H1 (cell line): Measurements from ENCODE around the gene ZDHHC1. TPM values are rescaled to one million over a fixed set of nuclear protein-coding genes. Genes with fewer than 3 reads are reported as not detected.

ENCODE experiments used
- CTCF ChIA-PET: fragments of 300-600 bp; sonication (Branson Sonifier 250); formaldehyde crosslinking; loops from one replicate; lab custom pipeline; 2021; ENCODE audit not compliant: partially characterized antibody; lab: Charles Lee
- POLR2A ChIA-PET: fragments of 300-600 bp; sonication (Branson Sonifier 250); formaldehyde crosslinking; loops from one replicate; lab custom pipeline; 2021; ENCODE audit warnings: inconsistent platforms; ENCODE audit not compliant: partially characterized antibody; lab: Charles Lee
- DNase-seq, 2 experiments: peaks; one replicate each; pipeline versions ENCODE4 v3.0.0 to v3.0.0-alpha.2; 2010 to 2022; ENCODE audit warnings: low spot score in 2 of 2, low read depth in 1 of 2, mixed read lengths in 1 of 2
- FAIRE-seq: peaks from 2 replicates; lab custom pipeline; 2011; peaks lifted over from hg19 to GRCh38; lab: Jason Lieb, UNC
- H2AFZ ChIP-seq: 2 replicates; pipeline ENCODE4 v1.8.1; 2012; ENCODE audit warnings: low read length, inconsistent platforms
- H2AK5ac ChIP-seq: 2 replicates; pipeline ENCODE4 v1.6.1; 2013; ENCODE audit warnings: low read depth, low read length
- H2BK120ac ChIP-seq: replicated peaks from 2 replicates; pipeline ENCODE3; 2013; ENCODE audit warnings: low read depth, low read length, inconsistent platforms
- H2BK12ac ChIP-seq: 2 replicates; pipeline ENCODE4 v1.6.1; 2013; ENCODE audit warnings: low read depth, low read length
- H2BK15ac ChIP-seq: 2 replicates; pipeline ENCODE4 v1.6.1; 2013; ENCODE audit warnings: low read length
- H2BK20ac ChIP-seq: 2 replicates; pipeline ENCODE4 v1.6.1; 2013; ENCODE audit warnings: low read length
- H2BK5ac ChIP-seq: 2 replicates; pipeline ENCODE4 v1.6.1; 2013; ENCODE audit warnings: low read depth, low read length
- H3K14ac ChIP-seq: 2 replicates; pipeline ENCODE4 v1.6.1; 2013; ENCODE audit warnings: inconsistent platforms; ENCODE audit not compliant: insufficient read length
- H3K18ac ChIP-seq: 2 replicates; pipeline ENCODE4 v1.6.1; 2013; ENCODE audit warnings: low read length; ENCODE audit errors: extremely low read depth
- H3K23ac ChIP-seq: 2 replicates; pipeline ENCODE4 v1.6.1; 2013; ENCODE audit warnings: inconsistent platforms; ENCODE audit not compliant: insufficient read length
- H3K23me2 ChIP-seq: 2 replicates; pipeline ENCODE4 v1.6.1; 2013; ENCODE audit warnings: low read depth, low read length
- H3K27ac ChIP-seq: 2 replicates; pipeline ENCODE4 v1.6.1; 2011; ENCODE audit warnings: low read depth, low read length, inconsistent platforms
- H3K27me3 ChIP-seq, 4 experiments: replicated peaks in 1 of 4; 1 replicate in 1 of 4; 2 replicates in 3 of 4; pipeline versions ENCODE4 v1.6.1 to v1.8.1; 2011 to 2013; ENCODE audit warnings: low read length in 3 of 4, mild to moderate bottlenecking in 3 of 4, inconsistent platforms in 2 of 4, mixed read lengths in 2 of 4, moderate library complexity in 1 of 4; ENCODE audit not compliant: control insufficient read depth in 3 of 4, insufficient read depth in 3 of 4; ENCODE audit errors: extremely low read depth in 1 of 4
- H3K36me3 ChIP-seq, 4 experiments: 2 replicates each; pipeline versions ENCODE4 v1.6.1 to v1.8.1; 2011 to 2013; ENCODE audit warnings: mild to moderate bottlenecking in 4 of 4, low read length in 3 of 4, moderate library complexity in 2 of 4, control low read depth in 1 of 4, inconsistent platforms in 1 of 4; ENCODE audit not compliant: insufficient read depth in 4 of 4, control insufficient read depth in 2 of 4
- H3K4ac ChIP-seq: replicated peaks from 2 replicates; pipeline ENCODE3; 2013; ENCODE audit warnings: low read length, low read depth, mixed read lengths, inconsistent platforms; ENCODE audit not compliant: insufficient read length
- H3K4me1 ChIP-seq, 4 experiments: replicated peaks in 1 of 4; 1 replicate in 1 of 4; 2 replicates in 3 of 4; pipeline versions ENCODE4 v1.6.1 to v1.8.1; 2011 to 2013; ENCODE audit warnings: low read length in 3 of 4, inconsistent platforms in 2 of 4, mixed read lengths in 1 of 4; ENCODE audit not compliant: insufficient read depth in 4 of 4, control insufficient read depth in 3 of 4
- H3K4me2 ChIP-seq, 2 experiments: 2 replicates each; pipeline versions ENCODE4 v1.6.1 to v1.8.1; 2011 to 2013; ENCODE audit warnings: low read depth in 2 of 2, low read length in 2 of 2, control low read depth in 1 of 2, inconsistent platforms in 1 of 2, mild to moderate bottlenecking in 1 of 2; ENCODE audit not compliant: insufficient read depth in 1 of 2
- H3K4me3 ChIP-seq, 4 experiments: fragments of 200-600, 300-600 bp in 1 of 4; sonication (generic), shearing (Covaris generic), sonication (Bioruptor Twin) in 1 of 4; 2 replicates each; pipeline versions ENCODE4 v1.5.1 to v1.8.1; 2011 to 2016; ENCODE audit warnings: low read length in 4 of 4, low read depth in 3 of 4, control low read depth in 2 of 4, inconsistent platforms in 2 of 4, mild to moderate bottlenecking in 2 of 4, mixed read lengths in 1 of 4, moderate library complexity in 1 of 4; ENCODE audit not compliant: insufficient read depth in 2 of 4; ENCODE audit errors: extremely low read depth in 1 of 4
- H3K56ac ChIP-seq: replicated peaks from 2 replicates; pipeline ENCODE3; 2013; ENCODE audit warnings: low read depth, mild to moderate bottlenecking, mixed read lengths, low read length, inconsistent platforms; ENCODE audit not compliant: insufficient read length
- H3K79me1 ChIP-seq: 2 replicates; pipeline ENCODE4 v1.6.1; 2013; ENCODE audit warnings: low read depth, low read length, control low read depth
- H3K79me2 ChIP-seq, 2 experiments: 2 replicates each; pipeline versions ENCODE4 v1.6.1 to v1.8.1; 2012 to 2013; ENCODE audit warnings: low read length in 2 of 2, mild to moderate bottlenecking in 2 of 2, inconsistent platforms in 1 of 2; ENCODE audit not compliant: insufficient read depth in 2 of 2, control insufficient read depth in 1 of 2
- H3K9ac ChIP-seq, 4 experiments: replicated peaks in 1 of 4; 1 replicate in 1 of 4; 2 replicates in 3 of 4; pipeline versions ENCODE4 v1.6.1 to v1.8.1; 2011 to 2013; ENCODE audit warnings: low read depth in 3 of 4, low read length in 3 of 4, control low read depth in 2 of 4, mild to moderate bottlenecking in 2 of 4, moderate library complexity in 2 of 4, inconsistent platforms in 1 of 4; ENCODE audit errors: extremely low read depth in 1 of 4
- H3K9me3 ChIP-seq, 2 experiments: 2 replicates each; pipeline versions ENCODE4 v1.6.1 to v1.8.1; 2012 to 2013; ENCODE audit warnings: mild to moderate bottlenecking in 2 of 2, moderate library complexity in 2 of 2, control low read depth in 1 of 2, inconsistent platforms in 1 of 2, low read depth in 1 of 2, low read length in 1 of 2, mixed read lengths in 1 of 2; ENCODE audit not compliant: insufficient read depth in 2 of 2
- H4K20me1 ChIP-seq, 2 experiments: replicated peaks in 1 of 2; 2 replicates each; pipeline versions ENCODE3 to v1.8.1; 2011 to 2013; ENCODE audit warnings: inconsistent platforms in 2 of 2, low read length in 2 of 2, mild to moderate bottlenecking in 1 of 2; ENCODE audit not compliant: insufficient read depth in 2 of 2, control insufficient read depth in 1 of 2
- H4K5ac ChIP-seq: 2 replicates; pipeline ENCODE4 v1.6.1; 2013; ENCODE audit warnings: low read length, low read depth, mixed read lengths, inconsistent platforms; ENCODE audit not compliant: insufficient read length
- H4K8ac ChIP-seq: 2 replicates; pipeline ENCODE4 v1.8.0; 2013; ENCODE audit warnings: mild to moderate bottlenecking, moderate library complexity, low read length, inconsistent platforms; ENCODE audit not compliant: insufficient read depth; ENCODE audit errors: extremely low read depth
- H4K91ac ChIP-seq: replicated peaks from 2 replicates; pipeline ENCODE3; 2013; ENCODE audit warnings: low read length, mixed read lengths, inconsistent platforms; ENCODE audit not compliant: insufficient read length
- BCL11A ChIP-seq, 2 experiments: IDR thresholded peaks; one replicate each; pipeline ENCODE4 v1.6.1; 2011; ENCODE audit warnings: low read depth in 2 of 2, low read length in 2 of 2, mild to moderate bottlenecking in 2 of 2
- BRCA1 ChIP-seq: IDR thresholded peaks from 2 replicates; pipeline ENCODE4 v1.6.1; 2012; ENCODE audit warnings: low read depth, low read length, improper control_type of control experiment
- CHD1 ChIP-seq: IDR thresholded peaks from 2 replicates; pipeline ENCODE4 v1.6.1; 2012; ENCODE audit warnings: low read depth, low read length, improper control_type of control experiment
- CREB1 ChIP-seq: IDR thresholded peaks from 2 replicates; pipeline ENCODE4 v1.6.1; 2012; ENCODE audit warnings: inconsistent platforms
- GABPA ChIP-seq: IDR thresholded peaks from 2 replicates; pipeline ENCODE4 v1.6.1; 2011; ENCODE audit warnings: mild to moderate bottlenecking, low read length, moderate library complexity, borderline replicate concordance; ENCODE audit not compliant: insufficient read depth
- HDAC6 ChIP-seq: IDR thresholded peaks from one replicate; pipeline ENCODE4 v1.7.1; 2012; ENCODE audit warnings: low read depth, mild to moderate bottlenecking, inconsistent platforms, low read length, moderate library complexity
- KDM4A ChIP-seq: IDR thresholded peaks from one replicate; pipeline ENCODE4 v1.7.1; 2012; ENCODE audit warnings: low read depth, mild to moderate bottlenecking, moderate library complexity, low read length, inconsistent platforms; ENCODE audit not compliant: severe bottlenecking
- MAX ChIP-seq: IDR thresholded peaks from 2 replicates; pipeline ENCODE4 v1.6.1; 2012; ENCODE audit warnings: inconsistent platforms
- PHF8 ChIP-seq: fragments of 200-600 bp; sonication (generic); conservative IDR thresholded peaks from 2 replicates; pipeline ENCODE4 v1.7.1; 2012; ENCODE audit warnings: low read depth, mild to moderate bottlenecking, inconsistent platforms, low read length, moderate library complexity
- TBP ChIP-seq: IDR thresholded peaks from 2 replicates; pipeline ENCODE4 v1.6.1; 2011; ENCODE audit warnings: low read depth, low read length, improper control_type of control experiment
- TEAD4 ChIP-seq: IDR thresholded peaks from 2 replicates; pipeline ENCODE4 v1.6.1; 2012; ENCODE audit warnings: low read depth, low read length, inconsistent platforms, mixed read lengths
- USF2 ChIP-seq: IDR thresholded peaks from 2 replicates; pipeline ENCODE4 v1.6.1; 2011; ENCODE audit warnings: low read length, improper control_type of control experiment
- ZNF274 ChIP-seq: IDR thresholded peaks from 2 replicates; pipeline ENCODE4 v1.7.0; 2012; ENCODE audit warnings: low read length, borderline replicate concordance; ENCODE audit errors: extremely low read depth
- whole genome bisulfite sequencing, 2 experiments: shearing (Covaris generic) in 1 of 2; methylation state at CpG; one replicate each; pipeline versions ENCODE4 v1.1.6 to v1.1.7; 2013 to 2015; ENCODE audit warnings: low lambda C conversion rate in 2 of 2, mixed read lengths in 2 of 2, inconsistent platforms in 1 of 2, low coverage in 1 of 2, missing lambda C conversion rate in 1 of 2; ENCODE audit not compliant: insufficient replicate concordance in 2 of 2, insufficient coverage in 1 of 2, insufficient read length in 1 of 2; ENCODE audit errors: extremely low coverage in 1 of 2, missing lambda C conversion rate in 1 of 2; 5-methylcytosine and 5-hydroxymethylcytosine counted together
- polyA plus RNA-seq, 7 experiments: library from polyadenylated mRNA; depleted of rRNA in 3 of 7; stranded (reverse) in 5 of 7; unstranded in 2 of 7; fragments of >200 nt in 5 of 7; fragments of 200-250 nt in 2 of 7; gene quantifications; 1 replicate in 5 of 7; 2 replicates in 1 of 7; 4 replicates in 1 of 7; pipeline versions ENCODE4 v1.2.1 to v1.2.3, GENCODE V29; 2011 to 2013; ENCODE audit warnings: missing spikeins in 2 of 7, mixed read lengths in 2 of 7
- total RNA-seq: library from RNA; stranded (reverse); fragmentation: NEBNext Ultra II Directional; extraction: Animal tissue kit (Norgen Biotek cat#: 25700); gene quantifications from 2 replicates; pipeline ENCODE4 v1.2.1, GENCODE V29; 2021

Gene ZDHHC1
- total and polyA plus RNA-seq, 2 of the 8 experiments (the other 6 are each of a cell fraction or from before 2014, with no cell fraction given): 3.1 to 4.9 TPM

- peaks cover 2% of the 10 kb centered on the region; the same call in 1 of the 2 replicates for H3K23me2 ChIP-seq
- H3K4me2 ChIP-seq: no peak overlapping the region
- TF ChIP-seq ZNF274 (no peak), MAX (no peak), KDM4A (no peak), BRCA1 (no peak), CHD1 (no peak), TBP (no peak), USF2 (no peak), GABPA (no peak), TEAD4 (no peak), BCL11A (IDR thresholded peaks at IDR 0.05; ENCODE audit: low read depth in 2 of 2, low read length in 2 of 2) (no peak), PHF8 (no peak), CREB1 (no peak), HDAC6 (no peak)
- no peak overlapping the region for H2BK12ac ChIP-seq
- H3K4me1 ChIP-seq: no peaks in the 10 kb centered on the region
- H2BK20ac ChIP-seq: no peak overlapping the region
- H3K27ac ChIP-seq: no peak overlapping the region
- H3K79me1 ChIP-seq: no peaks in the 10 kb centered on the region
- no peak overlapping the region for H4K8ac ChIP-seq
- no peaks in the 10 kb centered on the region for H3K9me3 ChIP-seq
- FAIRE-seq (no peak), DNase-seq (no peak)
- no peak overlapping the region for H4K91ac ChIP-seq
- no peak overlapping the region for H3K4ac ChIP-seq
- no peak overlapping the region for H3K14ac ChIP-seq
- no peak overlapping the region for H2BK15ac ChIP-seq
- 88% methylated on average over 3 of the region's 3 CpGs; no CpG with 5 or more reads in 1 of the 2 experiments for WGBS, 2 experiments
- no peak overlapping the region for H3K18ac ChIP-seq
- no peak overlapping the region for H2BK5ac ChIP-seq
- H3K23ac ChIP-seq: no peak overlapping the region
- no peak overlapping the region for H3K4me3 ChIP-seq
- no peaks in the 10 kb centered on the region for H3K79me2 ChIP-seq
- H3K56ac ChIP-seq: no peak overlapping the region
- no peak overlapping the region for H2AFZ ChIP-seq
- H3K9ac ChIP-seq: no peak overlapping the region
- CTCF ChIA-PET: interaction anchor here (0.6 to 2.0 kb wide), 4 partner anchors 11 to 43 kb away, joined by 3 to 7 read pairs (median 4); partner anchors contain the start of genes KCTD19 and LRRC36
- H4K20me1 ChIP-seq: no peaks in the 10 kb centered on the region
- H3K36me3 ChIP-seq: no peaks in the 10 kb centered on the region
- 0 out of 7 replicates have a peak, but pooled peaks cover 0 to 3% (median 0%) of the 10 kb centered on the region in 4 experiments for H3K27me3 ChIP-seq
- no peak overlapping the region for H2AK5ac ChIP-seq
- H2BK120ac ChIP-seq: no peak overlapping the region
- POLR2A ChIA-PET: no interaction called here
- no peak overlapping the region for H4K5ac ChIP-seq
These were observed 59.9 kb downstream of the ZDHHC1 start for GRCh38 chr16:67356396-67356795.
